GM18868 (cell line): ENCODE results near the gene WBP1L.
"Not testable (repeated sequence)": the region's sequence is repeated elsewhere in the genome, so short reads cannot be mapped to it uniquely, and the experiment has no call there.

Experiments
- ATAC-seq: cut with Tn5 transposase; IDR thresholded peaks from one replicate; pipeline ENCODE4 v1.9.1; 2021; ENCODE audit warnings: mild to moderate bottlenecking, moderate library complexity; ENCODE audit not compliant: unreplicated experiment

The WBP1L gene

DNA sequence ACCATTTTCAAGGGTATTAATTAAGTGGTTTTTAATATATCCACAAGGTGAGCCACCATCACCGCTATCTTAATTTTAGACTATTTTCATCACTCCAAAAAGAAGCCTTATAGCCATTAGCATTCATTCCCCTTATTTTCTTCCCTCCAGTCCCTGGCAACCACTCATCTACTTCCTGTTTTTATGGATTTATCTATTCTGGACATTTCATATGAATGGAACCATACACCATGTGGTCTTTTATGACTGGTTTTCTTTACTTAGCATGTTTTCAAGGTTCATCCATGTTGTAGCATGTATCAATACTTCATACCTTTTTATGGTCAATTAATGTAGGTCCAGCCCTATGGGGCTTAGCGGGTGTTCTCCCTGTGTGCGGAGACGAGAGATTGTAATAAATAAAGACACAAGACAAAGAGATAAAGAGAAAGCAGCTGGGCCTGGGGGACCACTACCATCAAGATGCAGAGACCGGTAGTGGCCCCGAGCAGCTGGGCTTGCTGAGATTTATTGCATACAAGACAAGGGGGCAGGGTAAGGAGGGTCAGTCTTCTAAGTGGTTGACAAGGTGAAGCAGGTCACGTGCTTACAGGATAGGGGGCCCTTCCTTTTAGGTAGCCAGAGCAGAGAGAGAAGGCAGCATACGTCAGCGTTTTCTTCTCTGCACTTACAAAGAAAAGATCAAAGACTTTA, 14.6 kb downstream of the WBP1L start:
- ATAC-seq, result no peak

DNA sequence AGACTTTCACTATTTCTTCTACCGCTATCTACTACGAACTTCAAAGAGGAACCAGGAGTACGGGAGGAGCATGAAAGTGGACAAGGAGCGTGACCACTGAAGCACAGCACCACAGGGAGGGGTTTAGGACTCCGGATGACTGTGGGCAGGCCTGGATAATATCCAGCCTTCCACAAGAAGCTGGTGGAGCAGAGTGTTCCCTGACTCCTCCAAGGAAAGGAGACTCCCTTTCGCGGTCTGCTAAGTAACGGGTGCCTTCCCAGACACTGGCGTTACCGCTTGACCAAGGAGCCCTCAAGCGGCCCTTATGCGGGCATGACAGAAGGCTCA, 15.2 kb downstream of the WBP1L start:
- ATAC-seq, result not testable (repeated sequence)

DNA sequence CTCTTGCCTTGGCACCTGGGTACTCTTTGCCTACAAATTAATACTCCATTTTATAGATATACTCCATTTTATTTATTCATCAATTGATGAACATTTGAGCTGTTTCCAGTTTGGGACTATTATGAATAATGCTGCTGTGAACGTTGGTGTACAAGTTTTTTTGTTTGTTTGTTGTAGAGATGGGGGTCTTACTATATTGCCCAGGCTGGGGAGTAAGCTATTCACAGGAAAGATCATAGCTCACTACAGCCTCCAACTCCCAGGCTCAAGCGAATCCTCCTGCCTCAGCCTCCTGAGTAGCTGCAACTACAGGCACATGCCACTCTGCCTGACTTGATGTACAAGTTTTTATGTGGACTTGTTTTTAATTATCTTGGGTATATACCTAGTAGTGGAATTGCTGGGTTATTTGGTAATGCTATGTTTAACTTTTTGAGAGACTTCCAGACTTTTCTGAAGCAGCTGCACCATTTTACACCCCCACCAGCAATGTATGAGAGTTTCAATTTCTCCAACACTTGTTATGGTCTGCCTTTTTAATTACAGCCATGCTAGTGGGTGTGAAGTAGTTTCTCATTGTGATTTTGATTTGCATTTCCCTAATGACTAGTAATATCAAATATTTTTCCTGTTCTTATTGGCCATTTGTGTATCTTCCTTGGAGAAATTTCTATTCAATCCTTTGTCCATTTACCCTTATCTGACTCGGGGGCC, 15.9 kb downstream of the WBP1L start:
- no peak for ATAC-seq

DNA sequence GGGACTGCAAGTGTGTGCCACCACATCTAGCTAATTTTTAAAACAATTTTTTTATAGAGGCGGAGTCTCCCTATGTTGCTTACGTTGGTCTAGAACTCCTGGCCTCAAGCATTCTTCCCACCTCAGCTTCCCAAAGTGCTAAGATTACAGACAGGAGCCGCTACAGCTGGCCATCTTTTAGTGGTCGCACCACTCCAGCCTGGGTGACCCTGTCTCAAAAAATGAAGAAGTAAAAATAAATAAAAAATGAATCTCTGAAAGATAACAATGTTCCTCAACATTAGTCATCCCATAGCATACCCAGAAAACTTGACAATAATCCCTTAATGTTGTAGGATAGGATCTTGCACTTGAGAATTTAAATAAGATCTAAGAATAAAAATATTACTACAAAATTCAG, 18.2 kb downstream of the WBP1L start:
- no peak for ATAC-seq

DNA sequence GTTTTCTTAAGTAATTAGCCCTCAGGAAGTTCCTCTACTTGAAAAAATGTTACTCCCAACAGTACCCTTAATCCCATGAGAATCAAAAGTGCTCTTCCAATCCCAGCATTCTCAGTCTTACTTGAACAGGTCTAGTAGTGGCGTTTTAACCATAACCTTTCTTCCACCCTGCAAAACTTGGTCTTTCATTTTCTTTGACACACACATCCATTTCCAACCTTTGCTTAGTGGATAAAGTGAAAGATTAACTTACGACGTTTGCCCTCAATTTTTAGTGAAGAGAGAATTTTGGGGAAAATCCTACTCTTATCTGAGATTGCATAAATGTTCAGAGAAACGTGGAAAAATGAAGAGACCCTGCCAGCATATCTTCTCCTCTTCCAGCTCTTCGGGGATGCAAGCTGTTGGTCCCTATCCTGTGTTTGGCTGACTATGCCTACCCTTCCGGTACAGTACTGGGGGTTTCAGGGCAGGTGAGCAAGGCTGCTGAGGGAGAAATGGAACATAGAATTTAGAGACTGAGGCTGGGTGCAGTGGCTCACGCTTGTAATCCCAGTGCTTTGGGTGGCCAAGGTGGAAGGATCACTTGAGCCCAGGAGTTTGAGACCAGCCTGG, 18.8 kb downstream of the WBP1L start:
- ATAC-seq, result no peak

DNA sequence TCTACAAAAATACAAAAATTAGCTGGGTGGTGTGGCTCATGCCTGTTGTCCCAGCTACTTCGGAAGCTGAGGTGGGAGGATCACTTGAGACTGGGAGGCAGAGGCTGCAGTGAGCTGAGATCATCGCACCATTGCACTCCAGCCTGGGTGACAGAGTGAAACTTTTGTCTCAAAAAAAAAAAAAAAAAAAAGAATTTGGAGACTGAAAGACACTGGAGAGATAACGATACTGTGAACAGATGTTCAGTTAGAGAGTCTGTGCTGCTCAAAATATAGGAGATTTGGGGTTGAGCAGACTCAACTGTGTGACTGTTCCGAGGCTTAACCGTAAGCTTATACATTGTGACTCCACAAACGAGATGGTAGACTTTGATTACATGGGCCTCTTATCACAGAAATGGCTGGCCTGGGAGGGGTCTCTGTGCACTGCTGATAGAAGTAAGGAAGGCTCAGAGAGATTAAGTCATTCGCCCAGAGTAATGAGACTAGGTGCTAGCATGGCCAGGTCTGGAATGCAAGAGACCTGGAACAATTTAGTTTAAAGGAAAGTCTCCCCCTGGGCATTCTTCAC, 19.4 kb downstream of the WBP1L start:
- ATAC-seq, result no peak

DNA sequence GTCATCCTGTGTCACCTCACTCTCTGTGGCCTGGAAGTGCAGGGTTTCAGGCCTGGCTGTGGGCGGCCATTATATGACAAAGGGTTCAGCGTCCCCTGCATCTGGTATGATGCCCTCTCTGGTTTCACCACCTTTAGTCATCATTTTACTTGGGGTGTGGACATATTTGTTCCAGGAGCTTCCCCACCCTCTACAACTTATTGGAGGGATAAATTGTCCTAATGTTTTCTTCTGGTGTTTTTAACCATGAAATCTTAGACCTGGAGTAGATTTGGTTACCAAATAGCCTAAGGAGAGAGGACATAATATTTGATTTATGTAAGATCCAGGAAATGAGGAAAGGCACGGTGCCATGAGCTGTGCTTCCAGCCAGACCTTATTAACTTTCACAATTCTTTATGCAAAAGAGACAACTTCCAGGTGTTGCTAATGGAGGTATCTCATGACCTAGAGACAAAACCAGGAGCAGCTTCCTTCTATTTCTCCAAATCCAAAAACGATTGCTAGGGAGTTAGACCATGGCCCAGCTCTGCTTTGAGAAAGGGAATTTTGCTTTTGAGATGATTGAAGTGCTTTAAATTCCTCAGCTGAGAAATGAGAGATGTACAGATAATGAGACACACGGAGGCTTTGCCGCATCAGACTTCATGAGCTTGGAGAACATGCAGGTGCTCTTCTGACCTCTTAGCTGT, 20.9 kb downstream of the WBP1L start:
- ATAC-seq, result no peak

DNA sequence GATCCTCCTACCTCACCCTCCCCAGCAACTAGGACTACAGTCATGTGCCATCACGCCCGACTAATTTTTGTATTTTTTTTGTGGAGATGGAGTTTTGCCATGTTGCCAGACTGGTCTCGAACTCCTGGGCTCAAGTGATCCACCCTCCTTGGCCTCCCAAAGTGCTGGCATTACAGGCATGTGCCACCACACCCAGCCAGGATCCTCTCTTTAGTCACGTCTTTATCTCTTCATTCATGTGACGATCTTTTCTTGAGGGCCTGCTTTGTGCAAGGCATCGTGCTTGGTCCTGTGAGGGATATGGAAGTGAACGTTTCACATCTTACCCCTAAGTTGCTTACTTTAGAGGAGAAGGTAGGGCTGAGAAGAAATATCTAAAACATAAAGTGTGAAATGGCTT, 21.6 kb downstream of the WBP1L start:
- ATAC-seq, result no peak

DNA sequence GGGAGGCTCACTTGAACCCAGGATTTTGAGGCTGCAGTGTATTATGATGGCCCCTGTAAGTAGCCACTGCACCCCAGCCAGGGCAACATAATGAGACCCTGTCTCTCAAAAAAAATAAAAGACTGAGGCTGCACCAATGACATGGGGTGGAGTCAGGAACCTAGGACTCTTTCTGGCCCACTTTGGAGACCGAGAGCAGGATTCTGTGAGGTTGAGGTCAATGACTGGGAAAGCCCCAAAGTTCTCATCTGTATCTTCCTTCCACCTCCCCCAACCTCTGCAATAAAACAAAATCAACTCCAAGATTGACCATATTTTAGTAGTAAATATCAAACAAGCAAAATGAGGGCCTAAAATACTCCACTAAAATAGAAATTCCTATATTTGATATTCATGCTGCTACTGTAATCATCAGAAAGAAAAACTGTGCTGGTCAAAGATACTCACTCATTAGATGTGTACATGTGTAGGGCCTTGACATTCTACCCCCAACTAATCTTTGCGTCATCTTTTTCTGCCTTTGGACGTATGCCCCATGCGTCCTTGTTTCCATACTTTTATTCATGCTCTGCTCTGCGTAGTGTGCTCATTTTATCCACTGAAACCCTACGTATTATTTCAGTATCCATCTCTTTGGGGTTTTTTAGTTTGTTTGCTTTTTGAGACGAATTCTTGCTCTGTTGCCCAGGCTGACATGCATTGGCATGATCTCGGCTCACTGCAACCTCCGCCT, 23.8 kb downstream of the WBP1L start:
- ATAC-seq, result no peak

DNA sequence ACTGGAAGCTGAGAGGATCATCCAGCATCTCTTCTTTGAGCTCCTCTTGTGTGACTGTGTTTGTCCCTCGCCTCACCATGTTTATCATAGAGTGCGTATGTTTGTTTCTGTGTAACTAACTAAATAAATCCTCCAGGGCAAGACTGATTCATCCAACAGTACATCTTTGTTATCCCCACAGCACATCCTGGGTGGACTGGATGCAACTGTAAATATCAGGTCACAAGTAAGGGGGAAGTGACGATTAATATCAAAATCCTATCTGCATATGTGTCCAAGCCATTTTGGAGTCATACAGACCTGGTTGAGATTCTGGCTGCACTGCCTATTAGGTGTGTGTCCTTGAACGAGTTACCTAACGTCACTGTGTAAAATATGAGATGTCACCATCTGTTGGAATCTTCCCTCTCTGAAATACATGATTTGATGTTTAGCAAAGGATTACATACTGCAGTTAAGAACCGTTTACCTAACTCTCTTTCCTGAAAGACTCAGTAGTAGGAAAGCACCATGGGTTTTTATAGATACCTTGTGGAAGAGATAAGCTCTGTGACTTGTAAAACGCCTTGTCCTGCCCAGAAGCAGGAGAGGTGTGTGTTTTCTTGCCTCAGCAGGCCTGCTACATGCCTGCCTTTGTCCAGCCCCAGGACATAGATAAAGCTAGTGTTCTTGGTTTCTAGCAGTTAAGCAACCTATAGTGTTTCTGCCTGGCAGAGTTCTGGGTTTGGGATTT, 25.8 kb downstream of the WBP1L start:
- ATAC-seq, result no peak

DNA sequence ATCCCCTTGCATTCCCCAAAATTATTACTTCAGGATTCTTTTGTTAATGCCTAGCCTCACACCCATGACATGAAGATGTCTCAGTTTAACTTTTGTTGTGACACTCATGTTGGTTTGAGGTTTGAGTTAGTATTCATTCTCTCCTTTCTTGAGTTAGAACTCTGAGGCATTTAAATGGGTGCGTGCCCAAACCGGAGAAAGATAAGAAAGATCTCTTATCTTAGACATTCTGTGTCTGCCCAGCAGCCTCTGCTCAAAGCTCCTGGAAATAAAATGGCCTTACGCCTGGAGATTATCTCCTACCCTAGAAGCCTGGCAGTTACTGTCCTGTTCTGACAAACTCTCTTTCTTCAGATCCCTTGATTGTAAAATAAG, 26.3 kb downstream of the WBP1L start:
- no peak for ATAC-seq

DNA sequence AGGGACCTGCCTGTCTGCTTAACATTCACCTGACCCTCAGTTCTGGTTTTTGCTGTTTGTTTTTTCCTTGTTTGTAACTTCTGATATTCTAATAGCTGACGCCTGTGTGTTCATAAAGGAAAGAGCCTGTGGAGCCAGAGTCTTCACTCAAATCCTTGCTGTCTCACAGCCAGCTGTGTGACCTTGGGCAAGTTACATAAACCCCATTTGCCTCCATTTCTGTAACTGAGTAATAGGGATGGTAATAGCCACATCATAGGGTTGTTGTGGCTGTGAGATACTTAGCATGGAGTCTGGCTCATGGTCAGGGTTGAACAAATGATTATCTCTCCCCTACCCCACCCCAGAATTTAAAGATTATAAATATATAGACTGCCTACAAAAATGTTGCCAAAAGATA, 27.0 kb downstream of the WBP1L start:
- no peak for ATAC-seq

DNA sequence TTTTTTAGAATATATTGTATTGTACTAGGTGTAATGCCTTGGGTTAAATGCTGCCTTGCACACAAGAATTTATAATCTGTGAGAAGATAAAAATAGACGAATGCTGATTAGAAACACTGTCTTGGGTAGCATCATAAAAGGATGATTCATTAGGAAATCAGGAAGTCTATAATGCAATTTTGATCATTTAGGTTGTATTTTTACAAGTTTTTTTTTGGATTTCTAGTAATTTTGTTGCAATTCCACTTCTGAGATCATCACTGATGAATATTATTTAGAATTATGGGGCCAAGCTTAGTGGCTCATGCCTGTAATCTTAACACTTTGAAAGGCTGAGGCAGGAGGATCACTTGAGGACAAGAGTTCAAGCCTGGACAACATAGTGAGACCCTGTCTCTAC, 29.6 kb downstream of the WBP1L start:
- no peak for ATAC-seq

DNA sequence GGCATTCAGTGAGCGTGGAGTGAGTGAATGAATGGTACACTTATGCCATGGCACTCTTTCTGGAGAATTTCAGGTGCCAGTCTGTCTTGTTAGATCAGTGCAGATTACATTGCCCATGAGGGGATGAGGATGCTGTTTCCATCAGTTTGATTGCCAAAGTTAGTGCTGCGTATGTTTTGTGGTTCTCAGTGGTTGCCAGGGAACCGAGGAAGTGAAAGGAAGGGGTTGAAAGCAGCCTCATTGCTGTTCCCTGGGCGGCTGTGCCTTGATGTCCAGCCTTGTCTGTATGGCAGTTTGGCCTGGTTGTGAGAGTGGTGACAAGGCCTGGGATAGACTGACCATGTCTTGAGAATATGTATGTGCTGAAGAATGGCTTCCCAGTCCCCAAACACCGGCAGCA, 30.2 kb downstream of the WBP1L start:
- no peak for ATAC-seq

DNA sequence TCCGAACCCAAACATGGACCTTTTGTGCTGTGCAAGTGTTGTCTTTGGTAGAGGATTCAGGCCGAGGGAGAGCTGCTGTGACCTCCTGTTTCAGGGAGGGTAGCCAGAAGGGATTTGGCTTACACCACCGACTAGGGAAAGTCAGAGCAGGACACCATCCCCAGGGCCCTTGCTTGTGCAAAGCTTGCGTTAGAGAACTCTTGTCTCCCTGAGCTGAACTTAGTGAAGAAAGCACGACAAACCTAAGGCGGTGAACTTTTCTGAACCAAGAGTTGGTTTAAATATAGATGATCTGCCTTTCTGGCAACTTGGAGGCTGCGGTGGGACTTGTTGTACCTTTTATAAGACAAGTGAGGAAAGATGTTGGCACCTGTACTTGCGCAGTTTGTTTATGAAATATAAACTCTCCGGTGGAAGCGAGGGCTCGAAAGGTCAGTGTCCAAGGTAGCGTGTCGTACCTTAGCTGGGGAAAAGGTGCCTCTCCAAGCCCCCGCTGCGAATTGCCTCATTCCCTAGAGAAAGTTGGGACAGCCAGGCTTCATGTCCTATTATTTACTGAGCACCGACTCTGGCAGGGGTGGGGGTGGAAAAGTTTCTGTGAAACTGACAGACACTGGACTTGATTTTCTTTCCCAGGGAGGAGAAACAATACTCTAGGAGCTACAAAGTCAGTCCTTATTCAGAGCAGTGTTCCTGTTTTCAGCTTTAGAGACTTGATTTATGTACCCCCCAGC, 31.6 kb downstream of the WBP1L start:
- ATAC-seq, result no peak

DNA sequence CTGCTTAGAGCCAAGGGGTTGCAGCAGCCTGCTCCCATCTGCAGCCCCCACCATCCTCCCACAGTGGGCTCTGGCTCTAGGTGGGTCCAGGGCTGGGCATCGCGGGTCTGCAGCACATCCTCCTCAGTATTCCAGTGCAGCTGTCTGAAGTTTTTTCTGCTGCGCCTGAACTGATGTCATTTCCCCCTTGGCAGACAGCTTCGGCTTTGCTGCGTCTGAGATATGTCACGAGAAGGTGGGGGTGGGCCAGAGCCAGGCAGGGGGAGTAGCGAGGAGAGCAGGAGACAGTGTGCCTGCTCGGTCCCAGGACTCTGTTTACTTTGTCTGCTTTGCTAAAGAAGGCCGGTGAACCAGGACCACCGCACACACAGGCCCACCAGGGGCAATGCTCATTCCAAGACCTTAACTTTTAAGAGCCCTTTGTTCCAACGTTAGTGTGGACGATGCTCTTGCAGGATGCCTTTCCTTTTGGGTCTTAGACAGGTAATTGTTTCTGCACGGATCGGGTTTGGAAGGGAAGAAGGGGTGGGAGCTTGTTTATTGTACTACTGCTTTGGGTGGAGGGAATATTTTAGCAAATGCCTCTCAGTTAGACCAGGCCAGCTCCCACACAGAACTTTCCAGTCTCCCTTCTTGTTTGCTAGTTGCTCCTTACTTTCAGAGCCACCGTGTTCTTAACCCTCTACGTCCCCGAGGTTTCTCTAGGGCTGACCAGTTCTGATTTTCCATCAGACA, 32.4 kb downstream of the WBP1L start:
- no peak for ATAC-seq

DNA sequence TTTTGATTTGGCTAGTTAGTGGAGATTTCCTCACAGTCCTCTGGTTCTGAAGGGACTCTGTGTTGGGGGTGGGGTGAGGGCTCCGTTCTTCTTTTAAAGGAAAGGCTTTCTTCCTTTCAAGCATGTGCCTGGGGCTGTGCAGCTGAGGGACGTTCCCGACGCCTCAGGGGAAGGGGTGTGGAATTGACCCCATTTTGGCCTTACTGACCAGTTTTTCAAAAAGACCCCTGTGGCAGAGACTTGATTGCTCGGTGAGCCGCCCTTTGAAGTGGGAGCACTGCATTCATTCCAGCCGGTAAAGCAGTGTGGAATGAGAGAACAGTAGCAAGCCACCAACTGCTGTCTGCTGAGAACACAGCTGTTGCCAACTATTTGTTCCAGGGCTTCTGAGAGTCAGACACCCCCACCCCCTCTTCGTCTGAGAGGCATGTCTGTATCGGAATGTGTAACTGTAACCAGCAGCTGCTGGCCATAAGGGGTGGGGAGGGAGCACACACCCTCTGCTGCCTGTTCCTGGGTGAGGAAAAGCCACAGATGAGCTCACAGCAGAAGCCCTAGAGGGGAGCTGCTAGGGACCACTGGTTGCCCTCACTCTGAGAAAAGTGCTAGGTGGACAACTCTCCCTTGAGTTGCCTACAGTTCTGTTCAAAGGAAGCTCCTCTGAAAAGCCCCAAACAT, 33.2 kb downstream of the WBP1L start:
- ATAC-seq, result no peak

DNA sequence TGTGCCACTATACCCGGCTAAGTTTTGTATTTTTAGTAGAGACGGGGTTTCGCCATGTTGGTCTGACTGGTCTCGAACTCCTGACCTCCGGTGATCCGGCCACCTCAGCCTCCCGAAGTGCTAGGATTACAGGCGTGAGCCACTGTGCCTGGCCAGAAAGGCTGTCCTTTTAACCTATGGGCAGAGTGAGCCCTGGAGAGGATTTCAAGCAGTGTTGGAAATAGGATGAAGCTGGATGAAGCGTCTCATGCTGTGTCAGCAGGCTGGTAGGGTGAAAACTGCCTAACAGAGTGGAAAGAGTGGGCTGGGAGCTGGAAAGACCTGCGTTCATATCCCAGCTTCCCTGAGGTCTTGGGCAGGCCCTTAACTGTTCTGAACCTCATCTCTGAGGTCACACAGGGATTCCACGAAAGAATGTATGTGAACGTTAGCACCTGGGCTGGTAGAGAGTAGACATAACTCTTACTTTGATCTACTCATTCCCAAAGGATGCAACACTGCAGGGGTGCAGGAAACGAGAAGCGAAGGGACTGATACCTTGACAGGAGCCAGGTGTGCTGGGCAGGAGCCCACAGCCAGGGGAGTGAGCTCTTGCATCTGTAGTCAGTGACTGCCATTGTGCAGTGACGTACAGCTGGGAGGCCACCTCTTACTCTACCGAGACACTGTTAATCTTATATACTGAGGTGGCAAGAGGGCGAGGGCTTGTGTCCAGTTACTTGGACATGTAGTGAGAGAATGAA, 34.1 kb downstream of the WBP1L start:
- no peak for ATAC-seq
